HEK293 (cell line): ENCODE results near the gene PLCD3.

Experiments
- GLI4 ChIP-seq: fragments of 450-650 bp; formaldehyde crosslinking; IDR thresholded peaks from 2 replicates; pipeline ENCODE4 v1.5.1; 2016; ENCODE audit warnings: missing biosample characterization, missing genetic modification characterization
- GLIS2 ChIP-seq: fragments of 450-650 bp; formaldehyde crosslinking; IDR thresholded peaks from 2 replicates; pipeline ENCODE4 v1.5.1; 2016; ENCODE audit warnings: missing biosample characterization, missing genetic modification characterization
- HOXA7 ChIP-seq: sonication (generic); formaldehyde crosslinking; IDR thresholded peaks from 2 replicates; pipeline ENCODE4 v1.8.1; 2022; ENCODE audit warnings: missing genetic modification reagents, borderline replicate concordance
- HOXC10 ChIP-seq: sonication (generic); formaldehyde crosslinking; IDR thresholded peaks from 2 replicates; pipeline ENCODE4 v1.8.1; 2023; ENCODE audit warnings: mild to moderate bottlenecking, missing genetic modification reagents
- KLF10 ChIP-seq: fragments of 450-650 bp; IDR thresholded peaks from 2 replicates; pipeline ENCODE4 v1.5.1; 2018; ENCODE audit warnings: missing biosample characterization, mild to moderate bottlenecking, missing genetic modification characterization
- SETDB1 ChIP-seq: IDR thresholded peaks from one replicate; pipeline ENCODE4 v1.6.1; 2017; ENCODE audit warnings: mild to moderate bottlenecking, low read length, moderate library complexity, mixed read lengths; ENCODE audit not compliant: insufficient read length
- YY2 ChIP-seq: fragments of 450-650 bp; formaldehyde crosslinking; IDR thresholded peaks from 2 replicates; pipeline ENCODE4 v1.5.1; 2016; ENCODE audit warnings: missing biosample characterization, missing genetic modification characterization
- ZBTB48 ChIP-seq: fragments of 450-650 bp; formaldehyde crosslinking; IDR thresholded peaks from 2 replicates; pipeline ENCODE4 v1.5.1; 2016; ENCODE audit warnings: missing biosample characterization, missing genetic modification characterization
- ZBTB8A ChIP-seq: fragments of 450-650 bp; formaldehyde crosslinking; IDR thresholded peaks from 2 replicates; pipeline ENCODE4 v1.5.1; 2016; ENCODE audit warnings: missing biosample characterization, missing genetic modification characterization
- ZFP37 ChIP-seq: fragments of 450-650 bp; formaldehyde crosslinking; IDR thresholded peaks from 2 replicates; pipeline ENCODE4 v1.5.1; 2016; ENCODE audit warnings: missing biosample characterization, missing genetic modification characterization
- ZNF10 ChIP-seq: fragments of 450-650 bp; formaldehyde crosslinking; IDR thresholded peaks from 2 replicates; pipeline ENCODE4 v1.5.1; 2017; ENCODE audit warnings: missing biosample characterization, missing genetic modification characterization
- ZNF155 ChIP-seq: fragments of 450-650 bp; formaldehyde crosslinking; IDR thresholded peaks from 2 replicates; pipeline ENCODE4 v1.5.1; 2016; ENCODE audit warnings: missing biosample characterization, missing genetic modification characterization
- ZNF157 ChIP-seq: fragments of 450-650 bp; formaldehyde crosslinking; IDR thresholded peaks from 2 replicates; pipeline ENCODE4 v1.5.1; 2016; ENCODE audit warnings: missing biosample characterization, missing genetic modification characterization
- ZNF175 ChIP-seq: fragments of 450-650 bp; formaldehyde crosslinking; IDR thresholded peaks from 2 replicates; pipeline ENCODE4 v1.5.1; 2016; ENCODE audit warnings: missing biosample characterization, missing genetic modification characterization
- ZNF19 ChIP-seq: fragments of 450-650 bp; formaldehyde crosslinking; IDR thresholded peaks from 2 replicates; pipeline ENCODE4; 2016; ENCODE audit warnings: missing biosample characterization, missing genetic modification characterization, low read depth
- ZNF266 ChIP-seq: fragments of 450-650 bp; formaldehyde crosslinking; IDR thresholded peaks from 2 replicates; pipeline ENCODE4 v1.5.1; 2016; ENCODE audit warnings: missing biosample characterization, missing genetic modification characterization, low read depth
- ZNF292 ChIP-seq: fragments of 450-650 bp; formaldehyde crosslinking; IDR thresholded peaks from 2 replicates; pipeline ENCODE4 v1.5.1; 2016; ENCODE audit warnings: low read depth, missing biosample characterization, missing genetic modification characterization, borderline replicate concordance
- ZNF335 ChIP-seq: fragments of 450-650 bp; formaldehyde crosslinking; conservative IDR thresholded peaks from 2 replicates; pipeline ENCODE4 v1.5.1; 2016; ENCODE audit warnings: missing biosample characterization, missing genetic modification characterization
- ZNF416 ChIP-seq: fragments of 450-650 bp; formaldehyde crosslinking; IDR thresholded peaks from 2 replicates; pipeline ENCODE4 v1.5.1; 2016; ENCODE audit warnings: missing biosample characterization, missing genetic modification characterization
- ZNF423 ChIP-seq: fragments of 450-650 bp; formaldehyde crosslinking; IDR thresholded peaks from 2 replicates; pipeline ENCODE4 v1.5.1; 2016; ENCODE audit warnings: missing biosample characterization, missing genetic modification characterization
- ZNF571 ChIP-seq: fragments of 450-650 bp; formaldehyde crosslinking; IDR thresholded peaks from 2 replicates; pipeline ENCODE4 v1.5.0; 2017; ENCODE audit warnings: missing biosample characterization, missing genetic modification characterization
- ZNF621 ChIP-seq: fragments of 450-650 bp; formaldehyde crosslinking; IDR thresholded peaks from 2 replicates; pipeline ENCODE4 v1.5.1; 2017; ENCODE audit warnings: missing biosample characterization, missing genetic modification characterization
- ZNF624 ChIP-seq: fragments of 450-650 bp; formaldehyde crosslinking; IDR thresholded peaks from 2 replicates; pipeline ENCODE4 v1.5.1; 2017; ENCODE audit warnings: missing biosample characterization, missing genetic modification characterization
- ZNF660 ChIP-seq: fragments of 450-650 bp; IDR thresholded peaks from 2 replicates; pipeline ENCODE4 v1.5.1; 2018; ENCODE audit warnings: missing biosample characterization, mild to moderate bottlenecking, missing genetic modification characterization
- ZNF670 ChIP-seq: fragments of 450-650 bp; formaldehyde crosslinking; IDR thresholded peaks from 2 replicates; pipeline ENCODE4 v1.5.1; 2016; ENCODE audit warnings: missing biosample characterization, missing genetic modification characterization, low read depth
- ZNF777 ChIP-seq: fragments of 450-650 bp; formaldehyde crosslinking; IDR thresholded peaks from 2 replicates; pipeline ENCODE4 v1.5.1; 2017; ENCODE audit warnings: missing biosample characterization, missing genetic modification characterization, borderline replicate concordance
- ZSCAN16 ChIP-seq: fragments of 450-650 bp; formaldehyde crosslinking; IDR thresholded peaks from 2 replicates; pipeline ENCODE4 v1.5.1; 2016; ENCODE audit warnings: missing biosample characterization, missing genetic modification characterization
- ZSCAN23 ChIP-seq: fragments of 450-650 bp; formaldehyde crosslinking; IDR thresholded peaks from 2 replicates; pipeline ENCODE4 v1.5.1; 2016; ENCODE audit warnings: missing biosample characterization, missing genetic modification characterization
- TF ChIP-seq, protein P1 (sequence below): fragments of 450-650 bp; formaldehyde crosslinking; IDR thresholded peaks from 2 replicates; pipeline ENCODE4 v1.5.1; 2016; ENCODE audit warnings: missing biosample characterization, missing genetic modification characterization
- TF ChIP-seq, protein P2 (sequence below): fragments of 450-650 bp; formaldehyde crosslinking; IDR thresholded peaks from 2 replicates; pipeline ENCODE4 v1.5.1; 2016; ENCODE audit warnings: missing biosample characterization, missing genetic modification characterization
- TF ChIP-seq, protein P3 (sequence below): fragments of 450-650 bp; formaldehyde crosslinking; IDR thresholded peaks from 2 replicates; pipeline ENCODE4 v1.5.1; 2017; ENCODE audit warnings: missing biosample characterization, missing genetic modification characterization
- TF ChIP-seq, protein P4 (sequence below): sonication (generic); formaldehyde crosslinking; IDR thresholded peaks from 2 replicates; pipeline ENCODE4 v1.8.1; 2022; ENCODE audit warnings: mild to moderate bottlenecking, moderate library complexity, missing genetic modification reagents
- TF ChIP-seq, protein P5 (sequence below): fragments of 450-650 bp; formaldehyde crosslinking; IDR thresholded peaks from 2 replicates; pipeline ENCODE4 v1.5.1; 2016; ENCODE audit warnings: missing biosample characterization, missing genetic modification characterization, low read depth

The PLCD3 gene

DNA sequence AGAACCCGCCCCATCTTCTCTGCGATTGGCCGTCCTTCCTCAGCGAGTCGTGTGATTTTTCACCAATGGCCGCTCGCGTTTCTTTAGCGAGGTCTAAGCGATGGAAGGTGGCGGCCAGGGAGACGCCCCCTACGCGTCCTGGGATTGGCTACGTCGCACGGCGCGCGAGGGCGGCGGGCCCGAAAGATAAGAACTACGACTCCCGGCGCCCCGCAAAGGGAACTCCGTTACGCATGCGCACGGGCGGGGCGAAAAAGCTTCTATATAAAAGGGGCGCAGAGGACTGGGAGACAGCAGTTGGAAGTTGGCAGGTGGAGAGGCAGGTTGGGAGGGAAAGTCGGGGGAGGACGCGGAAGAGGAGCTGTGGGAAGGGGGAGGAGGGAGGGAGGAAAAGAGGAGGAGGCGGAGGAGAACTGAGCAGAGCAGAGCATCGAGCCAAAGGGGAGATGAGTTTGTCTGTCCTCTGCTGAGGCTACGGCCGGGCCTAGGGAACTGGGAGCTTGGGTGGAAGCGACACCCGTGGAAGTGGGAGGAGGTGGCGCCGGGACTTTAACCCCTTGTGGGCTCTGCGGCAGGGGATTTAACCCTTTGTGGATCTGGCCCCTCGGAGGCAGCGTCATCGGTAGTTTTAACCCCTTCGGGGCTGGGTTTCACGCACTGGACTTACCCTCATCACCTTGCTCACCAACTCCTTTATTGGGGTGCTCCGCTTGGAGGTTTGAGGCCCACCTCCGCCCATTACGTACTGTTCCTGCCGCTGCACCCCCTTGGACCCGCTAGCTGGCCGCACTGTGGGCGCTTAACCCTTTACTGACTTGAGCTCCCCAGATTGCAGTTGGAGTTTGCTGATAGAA is 16.1 kb upstream of the PLCD3 start, which contains the start of gene HEXIM1 (continued):
- TF ChIP-seq, protein P1, sequence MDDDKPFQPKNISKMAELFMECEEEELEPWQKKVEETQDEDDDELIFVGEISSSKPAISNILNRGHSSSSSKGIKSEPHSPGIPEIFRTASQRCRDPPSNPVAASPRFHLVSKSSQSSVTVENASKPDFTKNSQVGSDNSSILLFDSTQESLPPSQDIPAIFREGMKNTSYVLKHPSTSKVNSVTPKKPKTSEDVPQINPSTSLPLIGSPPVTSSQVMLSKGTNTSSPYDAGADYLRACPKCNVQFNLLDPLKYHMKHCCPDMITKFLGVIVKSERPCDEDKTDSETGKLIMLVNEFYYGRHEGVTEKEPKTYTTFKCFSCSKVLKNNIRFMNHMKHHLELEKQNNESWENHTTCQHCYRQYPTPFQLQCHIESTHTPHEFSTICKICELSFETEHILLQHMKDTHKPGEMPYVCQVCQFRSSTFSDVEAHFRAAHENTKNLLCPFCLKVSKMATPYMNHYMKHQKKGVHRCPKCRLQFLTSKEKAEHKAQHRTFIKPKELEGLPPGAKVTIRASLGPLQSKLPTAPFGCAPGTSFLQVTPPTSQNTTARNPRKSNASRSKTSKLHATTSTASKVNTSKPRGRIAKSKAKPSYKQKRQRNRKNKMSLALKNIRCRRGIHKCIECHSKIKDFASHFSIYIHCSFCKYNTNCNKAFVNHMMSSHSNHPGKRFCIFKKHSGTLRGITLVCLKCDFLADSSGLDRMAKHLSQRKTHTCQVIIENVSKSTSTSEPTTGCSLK (tag by site-specific recombination), result no peak
- no peak for TF ChIP-seq ZNF621 (tag by site-specific recombination)
- no peak for TF ChIP-seq ZNF416 (tag by site-specific recombination)
- TF ChIP-seq ZBTB8A, result peak; percentile 76
- TF ChIP-seq ZNF292, result no peak
- 0 out of 2 replicates have a peak, but pooled peaks have one; percentile 13 for TF ChIP-seq KLF10
- no peak for TF ChIP-seq HOXA7 (CRISPR knock-in tag)
- TF ChIP-seq ZNF777 (tag by site-specific recombination), result peak; percentile 93
- TF ChIP-seq ZNF10 (tag by site-specific recombination), result peak; percentile 91
- TF ChIP-seq ZSCAN16 (tag by site-specific recombination), result peak; percentile 88
- TF ChIP-seq ZNF624 (tag by site-specific recombination), result peak; percentile 99
- TF ChIP-seq, protein P2, sequence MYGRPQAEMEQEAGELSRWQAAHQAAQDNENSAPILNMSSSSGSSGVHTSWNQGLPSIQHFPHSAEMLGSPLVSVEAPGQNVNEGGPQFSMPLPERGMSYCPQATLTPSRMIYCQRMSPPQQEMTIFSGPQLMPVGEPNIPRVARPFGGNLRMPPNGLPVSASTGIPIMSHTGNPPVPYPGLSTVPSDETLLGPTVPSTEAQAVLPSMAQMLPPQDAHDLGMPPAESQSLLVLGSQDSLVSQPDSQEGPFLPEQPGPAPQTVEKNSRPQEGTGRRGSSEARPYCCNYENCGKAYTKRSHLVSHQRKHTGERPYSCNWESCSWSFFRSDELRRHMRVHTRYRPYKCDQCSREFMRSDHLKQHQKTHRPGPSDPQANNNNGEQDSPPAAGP (tag by site-specific recombination), result peak; percentile 100
- TF ChIP-seq ZBTB48, result peak; percentile 96
- TF ChIP-seq, protein P3, sequence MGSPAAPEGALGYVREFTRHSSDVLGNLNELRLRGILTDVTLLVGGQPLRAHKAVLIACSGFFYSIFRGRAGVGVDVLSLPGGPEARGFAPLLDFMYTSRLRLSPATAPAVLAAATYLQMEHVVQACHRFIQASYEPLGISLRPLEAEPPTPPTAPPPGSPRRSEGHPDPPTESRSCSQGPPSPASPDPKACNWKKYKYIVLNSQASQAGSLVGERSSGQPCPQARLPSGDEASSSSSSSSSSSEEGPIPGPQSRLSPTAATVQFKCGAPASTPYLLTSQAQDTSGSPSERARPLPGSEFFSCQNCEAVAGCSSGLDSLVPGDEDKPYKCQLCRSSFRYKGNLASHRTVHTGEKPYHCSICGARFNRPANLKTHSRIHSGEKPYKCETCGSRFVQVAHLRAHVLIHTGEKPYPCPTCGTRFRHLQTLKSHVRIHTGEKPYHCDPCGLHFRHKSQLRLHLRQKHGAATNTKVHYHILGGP (tag by site-specific recombination), result peak; percentile 75
- peak; percentile 100 for TF ChIP-seq GLI4 (tag by site-specific recombination)
- TF ChIP-seq, protein P4, sequence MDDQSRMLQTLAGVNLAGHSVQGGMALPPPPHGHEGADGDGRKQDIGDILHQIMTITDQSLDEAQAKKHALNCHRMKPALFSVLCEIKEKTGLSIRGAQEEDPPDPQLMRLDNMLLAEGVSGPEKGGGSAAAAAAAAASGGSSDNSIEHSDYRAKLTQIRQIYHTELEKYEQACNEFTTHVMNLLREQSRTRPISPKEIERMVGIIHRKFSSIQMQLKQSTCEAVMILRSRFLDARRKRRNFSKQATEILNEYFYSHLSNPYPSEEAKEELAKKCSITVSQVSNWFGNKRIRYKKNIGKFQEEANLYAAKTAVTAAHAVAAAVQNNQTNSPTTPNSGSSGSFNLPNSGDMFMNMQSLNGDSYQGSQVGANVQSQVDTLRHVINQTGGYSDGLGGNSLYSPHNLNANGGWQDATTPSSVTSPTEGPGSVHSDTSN (CRISPR knock-in tag), result peak; percentile 63; the same call in 1 of the 2 replicates
- peak; percentile 58 for TF ChIP-seq GLIS2
- no peak for TF ChIP-seq ZNF571
- no peak for TF ChIP-seq HOXC10 (CRISPR knock-in tag)
- TF ChIP-seq ZNF335, result no peak; the same call in 1 of the 2 replicates
- peak; percentile 75 for TF ChIP-seq ZNF423 (tag by site-specific recombination)
- TF ChIP-seq ZFP37 (tag by site-specific recombination), result peak; percentile 99
- no peak for TF ChIP-seq ZNF157 (tag by site-specific recombination)
- no peak for TF ChIP-seq ZNF670 (tag by site-specific recombination)
- TF ChIP-seq ZNF155 (tag by site-specific recombination), result no peak
- no peak for TF ChIP-seq SETDB1
- peak; percentile 92 for TF ChIP-seq YY2 (tag by site-specific recombination)
- TF ChIP-seq ZNF19 (tag by site-specific recombination), result no peak
- peak; percentile 95 for TF ChIP-seq ZNF660 (tag by site-specific recombination)
- no peak for TF ChIP-seq ZNF175 (tag by site-specific recombination)
- peak; percentile 23; the same call in 1 of the 2 replicates for TF ChIP-seq ZNF266
- TF ChIP-seq, protein P5, sequence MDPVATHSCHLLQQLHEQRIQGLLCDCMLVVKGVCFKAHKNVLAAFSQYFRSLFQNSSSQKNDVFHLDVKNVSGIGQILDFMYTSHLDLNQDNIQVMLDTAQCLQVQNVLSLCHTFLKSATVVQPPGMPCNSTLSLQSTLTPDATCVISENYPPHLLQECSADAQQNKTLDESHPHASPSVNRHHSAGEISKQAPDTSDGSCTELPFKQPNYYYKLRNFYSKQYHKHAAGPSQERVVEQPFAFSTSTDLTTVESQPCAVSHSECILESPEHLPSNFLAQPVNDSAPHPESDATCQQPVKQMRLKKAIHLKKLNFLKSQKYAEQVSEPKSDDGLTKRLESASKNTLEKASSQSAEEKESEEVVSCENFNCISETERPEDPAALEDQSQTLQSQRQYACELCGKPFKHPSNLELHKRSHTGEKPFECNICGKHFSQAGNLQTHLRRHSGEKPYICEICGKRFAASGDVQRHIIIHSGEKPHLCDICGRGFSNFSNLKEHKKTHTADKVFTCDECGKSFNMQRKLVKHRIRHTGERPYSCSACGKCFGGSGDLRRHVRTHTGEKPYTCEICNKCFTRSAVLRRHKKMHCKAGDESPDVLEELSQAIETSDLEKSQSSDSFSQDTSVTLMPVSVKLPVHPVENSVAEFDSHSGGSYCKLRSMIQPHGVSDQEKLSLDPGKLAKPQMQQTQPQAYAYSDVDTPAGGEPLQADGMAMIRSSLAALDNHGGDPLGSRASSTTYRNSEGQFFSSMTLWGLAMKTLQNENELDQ (tag by site-specific recombination), result no peak; the same call in 1 of the 2 replicates
- TF ChIP-seq ZSCAN23 (tag by site-specific recombination), result peak; percentile 99
